Activated CD4-positive, alpha-beta T cell treated with anti-CD3 and anti-CD28 coated beads, Interleukin-2, amount 50 U/mL, for 24 hours (primary cell): ENCODE data around the gene KLHL29.
"Not testable (repeated sequence)": the region's sequence is repeated elsewhere in the genome, so short reads cannot be mapped to it uniquely, and the experiment has no call there.

Experiments
- DNase-seq, 2 donors: peaks; one replicate each; pipeline ENCODE4 v3.0.0-alpha.2; 2020; ENCODE audit warnings: low read depth in 1 of 2, low spot score in 1 of 2

The KLHL29 gene

DNA sequence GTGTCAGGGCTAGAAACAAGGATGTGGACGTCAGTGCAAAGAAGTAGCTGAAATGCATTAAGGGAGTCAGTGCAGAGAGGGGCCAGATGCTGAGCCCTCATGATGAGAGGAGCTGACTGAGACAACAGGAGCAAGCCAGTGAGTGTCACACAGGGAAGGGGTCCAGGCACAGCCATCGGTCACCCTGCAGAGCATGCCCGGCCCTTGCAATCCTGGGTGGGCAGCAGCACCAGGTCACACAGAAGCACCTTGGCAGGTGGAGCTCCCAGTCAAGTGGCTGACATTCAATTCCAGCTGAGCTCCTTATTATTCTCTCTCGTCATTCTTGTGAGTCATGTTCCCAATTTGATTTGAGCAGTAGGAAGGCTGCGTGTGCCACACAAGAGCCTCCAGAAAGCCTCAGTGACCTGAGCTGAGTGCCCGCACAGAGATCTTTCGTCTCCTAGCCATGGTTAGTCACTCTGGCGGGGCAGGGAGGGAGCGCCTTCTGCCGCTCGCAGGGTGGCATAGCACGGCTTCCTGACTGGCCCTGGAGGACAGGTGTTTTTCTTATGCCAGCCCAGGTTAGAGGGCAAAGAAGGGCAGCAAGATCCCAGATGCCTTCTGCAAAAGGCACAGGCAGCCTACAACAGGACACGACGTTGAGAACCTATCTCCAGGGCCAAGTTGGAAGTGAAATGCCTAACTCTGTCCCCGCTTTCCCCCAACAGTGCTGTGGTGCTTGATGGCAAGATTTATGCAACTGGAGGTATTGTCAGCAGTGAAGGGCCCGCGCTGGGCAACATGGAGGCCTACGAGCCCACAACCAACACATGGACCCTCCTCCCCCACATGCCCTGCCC is 321.0 kb downstream of the KLHL29 start:
- DNase-seq, result no peak

DNA sequence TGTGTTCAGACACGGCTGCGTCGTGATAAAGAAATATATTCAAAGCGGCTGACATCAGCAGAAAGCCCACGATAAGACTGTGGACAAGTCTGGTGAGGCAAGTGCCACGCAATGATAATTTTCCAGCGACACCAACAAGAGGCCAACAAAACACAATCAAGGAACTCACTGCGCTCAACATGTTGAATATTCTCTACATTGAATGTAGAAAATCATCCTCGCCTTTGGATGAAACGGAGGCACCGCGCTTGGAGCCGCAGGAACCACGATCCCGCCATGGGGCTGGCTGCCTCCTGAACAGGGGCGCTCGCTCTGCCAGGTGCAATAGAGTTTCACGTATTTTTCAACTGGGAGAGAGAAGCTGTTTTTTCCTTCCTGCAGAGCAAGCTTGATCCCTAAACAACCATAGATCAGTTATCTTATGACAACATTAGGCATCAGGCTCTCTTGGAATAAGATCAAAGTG is 321.7 kb downstream of the KLHL29 start:
- DNase-seq, result no peak

DNA sequence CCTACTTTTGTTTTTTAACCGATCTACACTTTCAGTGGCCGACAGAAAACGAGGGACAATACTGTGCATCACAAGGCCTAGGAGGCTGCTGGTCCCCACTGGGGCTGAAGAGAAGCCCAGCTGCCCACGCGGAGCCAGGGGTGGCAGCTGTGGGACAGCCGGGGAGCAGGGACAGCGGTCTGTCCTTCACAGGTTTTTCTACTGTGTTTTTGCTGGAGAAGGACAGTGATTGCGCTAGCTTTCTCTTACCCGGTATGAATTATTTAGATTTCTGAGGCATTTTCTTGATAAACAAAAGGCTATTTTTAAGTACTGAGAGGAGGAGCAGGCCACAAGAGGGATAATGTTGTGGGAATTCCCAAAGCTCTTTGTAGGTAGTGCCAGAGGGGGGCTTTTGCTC is 322.1 kb downstream of the KLHL29 start:
- DNase-seq, result no peak

DNA sequence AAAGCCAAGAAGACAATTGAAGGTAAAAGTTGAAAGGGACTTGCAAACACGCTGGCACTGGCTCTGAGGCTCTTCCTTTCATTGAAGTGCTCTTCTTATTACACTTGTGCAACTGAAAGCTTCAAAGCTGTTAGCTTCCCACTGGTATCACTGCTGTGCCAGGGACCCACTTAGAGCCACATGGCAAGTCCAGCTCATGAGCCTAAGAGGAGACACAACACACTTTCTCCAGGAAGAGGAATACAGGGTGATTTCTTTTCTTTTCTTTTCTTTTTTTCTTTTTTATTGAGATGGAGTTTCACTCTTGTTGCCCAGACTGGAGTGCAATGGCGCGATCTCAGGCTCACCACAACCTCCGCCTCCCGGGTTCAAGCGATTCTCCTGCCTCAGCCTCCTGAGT is 323.8 kb downstream of the KLHL29 start:
- DNase-seq, result no peak

DNA sequence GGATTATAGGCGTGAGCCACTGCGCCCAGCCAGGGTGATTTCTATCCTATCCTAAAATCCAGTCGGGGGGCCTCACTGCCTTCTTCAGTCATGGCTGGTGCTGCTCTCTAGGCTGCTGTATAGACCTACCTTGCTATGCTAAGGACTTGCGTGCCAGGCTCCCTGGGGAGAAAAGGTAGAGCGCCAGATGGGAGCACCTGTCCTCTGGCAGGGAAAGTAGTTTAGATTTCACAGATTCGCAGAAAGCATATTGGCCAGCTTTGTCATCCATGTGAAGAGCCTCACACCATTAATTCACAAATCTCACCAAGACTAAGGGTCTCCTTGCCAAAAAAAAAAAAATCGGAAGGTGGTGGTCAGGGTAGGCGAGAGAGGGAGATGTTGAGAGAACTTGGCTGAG is 324.3 kb downstream of the KLHL29 start:
- no peak for DNase-seq

DNA sequence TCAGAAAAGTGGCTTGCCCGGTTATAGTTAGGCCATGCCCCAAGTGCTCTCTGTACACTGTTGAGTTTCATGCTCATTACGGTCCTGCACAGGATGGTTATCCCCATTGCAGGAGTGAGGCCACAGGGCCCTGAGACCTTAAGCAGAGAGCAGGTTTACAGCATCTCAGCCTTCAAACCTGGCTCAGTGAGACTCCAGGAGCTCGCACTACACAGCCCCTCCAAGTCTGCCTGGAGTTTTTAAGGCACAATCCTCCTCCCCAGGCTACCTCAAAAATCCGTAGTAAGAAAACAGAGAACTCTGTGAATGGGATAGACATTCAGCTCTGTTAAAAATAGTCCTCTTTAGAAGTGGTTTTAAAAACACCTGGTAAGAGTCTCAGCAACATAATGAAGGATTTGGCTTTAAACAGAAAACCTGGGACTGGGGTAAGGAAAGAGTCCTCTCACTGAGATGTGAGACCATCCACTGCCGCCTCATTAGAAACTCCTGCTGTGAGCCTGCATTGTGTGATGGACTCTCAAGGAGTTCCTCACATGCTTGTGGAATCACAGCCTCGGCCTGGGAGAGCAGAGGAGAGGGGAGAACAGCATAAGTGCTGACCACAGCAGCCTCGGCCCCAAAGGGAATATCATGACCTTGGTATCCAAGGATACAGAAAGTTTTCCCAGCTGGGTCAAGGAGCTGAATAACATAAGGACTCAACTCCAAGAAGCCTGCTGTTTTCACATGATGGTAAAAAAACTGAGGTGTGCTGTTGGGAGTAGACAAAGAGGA is 327.2 kb downstream of the KLHL29 start:
- DNase-seq, result no peak

DNA sequence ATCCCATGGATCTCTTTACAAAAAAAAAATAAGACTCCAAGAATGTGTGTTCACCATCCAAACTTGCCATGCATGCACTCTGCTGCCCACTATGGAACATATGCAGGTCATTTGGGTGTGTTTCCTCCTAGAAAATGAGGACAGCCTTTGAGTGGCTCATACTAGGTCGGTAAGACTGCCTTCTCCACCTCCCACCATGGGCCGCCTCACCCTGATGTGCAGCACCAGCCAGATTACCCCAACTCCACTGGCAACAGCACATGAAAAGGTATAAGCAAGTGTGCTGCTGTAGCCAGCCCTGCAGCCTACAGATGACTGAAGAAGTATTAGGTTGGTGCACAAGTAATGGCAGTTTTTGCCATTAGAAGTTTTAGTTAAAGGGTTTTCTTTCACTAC is 327.8 kb downstream of the KLHL29 start:
- DNase-seq, result no peak

DNA sequence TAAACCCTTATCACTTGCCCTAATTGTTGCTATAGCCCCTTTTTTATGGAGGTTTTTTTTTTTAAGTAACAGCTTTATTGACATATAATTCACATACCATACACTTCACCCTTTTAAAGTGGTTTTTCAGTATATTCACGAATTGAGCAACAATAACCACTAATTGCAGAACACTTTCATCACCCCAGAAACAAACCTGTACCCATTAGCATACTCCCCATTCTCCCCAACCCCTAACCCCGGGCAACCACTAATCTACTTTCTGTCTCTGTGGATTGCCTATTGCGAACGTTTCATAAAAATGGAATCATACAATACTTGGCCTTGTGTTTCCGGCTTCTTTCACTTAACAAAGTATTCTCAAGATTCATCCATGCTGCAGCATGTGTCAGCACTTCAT is 328.4 kb downstream of the KLHL29 start:
- DNase-seq, result no peak

DNA sequence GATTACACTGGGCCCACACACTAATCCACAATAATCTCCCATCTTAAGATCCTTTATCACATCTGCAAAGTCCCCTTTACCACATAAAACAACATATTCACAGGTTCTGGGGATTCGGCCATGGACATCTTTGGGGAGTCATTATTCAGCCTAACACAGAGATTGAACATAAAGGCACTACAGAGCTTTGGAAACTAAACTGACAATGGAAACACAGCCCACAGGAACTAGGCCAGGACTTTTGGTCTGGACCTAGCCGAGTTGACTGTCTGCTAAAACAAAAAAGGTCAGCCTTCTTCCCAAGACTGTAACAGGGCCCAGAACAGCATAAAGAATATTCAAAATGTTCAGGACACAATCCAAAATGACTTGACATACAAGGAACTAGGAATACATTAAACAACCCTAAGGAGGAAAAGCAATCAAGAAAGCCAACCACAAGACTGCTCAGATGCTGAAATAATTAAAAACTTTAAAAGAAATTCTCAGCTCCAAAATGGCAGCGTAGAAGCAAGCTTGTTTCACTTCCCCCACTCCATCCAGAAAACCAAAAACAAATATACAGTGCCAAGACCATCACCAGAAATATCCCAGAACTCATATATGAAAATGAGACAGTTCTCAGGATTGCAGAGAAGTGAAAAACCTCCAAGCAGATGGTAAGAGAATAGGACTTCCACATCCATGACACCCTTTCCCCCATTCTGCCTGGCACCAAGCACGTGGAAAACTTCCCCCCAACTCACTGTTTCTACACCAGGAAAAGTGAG is 334.1 kb downstream of the KLHL29 start:
- no peak for DNase-seq

DNA sequence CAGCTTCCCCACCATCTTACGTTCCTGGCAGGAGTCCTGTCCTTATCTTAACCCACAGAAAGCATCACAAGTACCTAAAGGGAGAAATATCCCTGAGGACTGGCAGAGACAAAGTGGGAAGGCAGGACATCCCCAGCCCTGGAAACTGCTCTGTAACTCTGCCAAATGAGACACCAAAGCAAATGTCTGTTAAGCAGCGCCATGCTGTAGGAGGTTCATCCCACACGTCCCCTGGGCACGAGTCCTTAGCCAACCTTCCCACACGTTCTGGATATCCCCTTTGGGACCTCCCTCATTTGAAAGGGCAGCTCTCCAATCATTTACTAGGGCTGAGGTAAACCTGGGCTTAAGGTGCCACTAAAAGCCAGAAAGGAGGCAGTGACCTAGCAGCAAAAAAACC is 334.7 kb downstream of the KLHL29 start:
- no peak for DNase-seq

DNA sequence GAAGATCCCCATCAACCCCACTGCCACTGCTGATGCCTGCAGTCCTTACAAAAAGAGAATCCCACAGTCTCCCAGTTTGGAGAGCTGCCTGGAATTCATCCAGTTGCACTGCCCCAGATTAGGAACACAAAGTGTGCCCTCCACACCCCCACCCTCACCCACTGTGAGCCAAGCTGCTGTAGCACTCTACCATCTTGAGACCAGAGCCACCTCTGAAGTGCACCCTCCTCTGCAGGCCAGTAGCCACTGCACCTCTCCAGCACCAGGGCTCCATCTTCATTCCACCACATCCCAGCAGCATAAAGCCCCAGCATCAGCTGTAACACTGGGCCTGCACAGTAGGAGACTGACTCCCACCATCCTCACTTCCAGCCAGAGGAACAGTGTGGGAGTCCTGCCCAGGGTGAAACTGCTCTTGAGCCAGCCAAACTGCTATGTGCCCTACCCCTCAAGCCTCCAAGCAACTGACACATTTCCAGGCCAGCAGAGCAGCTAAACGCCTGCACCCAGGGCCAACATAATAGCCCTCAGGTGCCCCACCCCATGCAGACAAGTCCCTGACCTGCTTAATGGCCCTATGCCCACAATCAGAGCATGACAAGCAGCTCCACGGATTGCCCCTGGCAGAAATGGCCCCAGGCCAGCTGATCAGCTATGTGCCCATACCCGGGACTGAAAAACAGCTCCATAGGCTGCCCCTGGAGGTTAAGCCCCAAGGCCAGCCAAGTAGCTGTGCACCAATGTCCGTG is 335.9 kb downstream of the KLHL29 start:
- no peak for DNase-seq

DNA sequence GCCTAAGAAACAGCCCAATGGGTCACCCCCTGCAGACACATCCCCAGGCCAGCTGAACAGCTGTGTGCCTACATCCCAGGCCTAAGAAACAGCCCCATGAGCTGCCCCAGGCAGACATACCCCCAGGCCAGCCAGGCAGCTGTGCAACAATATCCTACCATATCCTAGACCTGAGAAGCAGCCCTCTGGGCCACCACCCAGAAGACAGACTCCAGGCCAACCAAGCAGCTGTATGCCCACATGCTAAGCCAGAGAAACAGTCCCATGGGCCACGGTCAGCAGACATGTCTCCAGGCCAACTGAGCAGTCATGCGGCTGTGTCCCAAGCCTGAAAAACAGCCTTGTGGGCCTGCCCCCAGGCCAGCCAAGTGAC is 336.5 kb downstream of the KLHL29 start:
- DNase-seq, result no peak

DNA sequence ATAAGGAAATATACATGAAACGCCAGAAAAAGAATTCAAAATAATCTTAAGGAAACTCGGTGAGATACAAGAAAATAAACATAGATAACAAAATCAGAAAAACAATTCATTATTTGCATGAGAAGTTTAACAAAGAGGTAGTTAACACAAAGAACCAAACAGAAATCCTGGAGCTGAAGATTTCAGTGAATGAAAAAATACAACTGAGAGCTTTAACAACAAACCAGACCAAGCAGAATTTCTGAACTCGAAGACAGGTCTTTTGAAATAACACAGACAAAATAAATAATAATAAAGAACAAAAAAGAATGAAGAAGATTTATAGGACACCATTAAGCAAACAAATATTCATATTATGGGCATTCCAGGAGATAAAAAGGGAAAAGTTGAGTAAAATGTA is 337.3 kb downstream of the KLHL29 start:
- DNase-seq, result no peak

DNA sequence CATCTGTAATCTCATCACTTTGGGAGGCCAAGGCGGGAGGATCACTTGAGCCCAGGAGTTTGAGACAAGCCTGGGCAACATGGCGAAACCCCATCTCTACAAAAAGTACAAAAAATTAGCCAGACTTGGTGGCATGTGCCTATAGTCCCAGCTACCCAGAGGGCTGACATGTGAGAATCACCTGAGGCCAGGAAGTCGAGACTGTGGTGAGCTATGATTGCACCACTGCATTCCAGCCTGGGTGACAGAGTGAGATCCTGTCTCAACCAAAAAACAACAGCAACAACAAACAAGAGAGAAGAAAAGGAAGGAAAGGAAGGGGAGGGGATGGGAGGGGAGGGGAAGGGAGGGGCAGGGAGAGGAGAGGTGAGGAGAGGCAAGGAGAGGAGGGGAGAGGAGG is 338.1 kb downstream of the KLHL29 start:
- not testable (repeated sequence) for DNase-seq

DNA sequence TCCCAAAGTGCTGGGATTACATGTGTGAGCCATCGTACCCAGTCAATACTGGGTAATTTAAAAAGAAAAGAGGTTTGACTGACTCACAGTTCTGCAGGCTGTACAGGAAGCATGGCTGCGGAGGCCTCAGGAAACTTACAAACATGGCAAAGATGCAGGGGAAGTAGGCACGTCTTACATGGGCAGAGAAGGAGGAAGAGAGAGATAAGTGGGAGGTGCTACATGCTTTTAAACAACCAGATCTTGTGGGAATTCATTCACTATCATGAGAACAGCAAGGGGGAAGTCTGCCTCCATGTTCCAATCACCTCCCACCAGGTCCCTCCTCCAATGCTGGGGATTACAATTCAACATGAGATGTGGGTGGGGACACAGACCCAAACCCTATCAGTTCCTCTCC is 349.4 kb downstream of the KLHL29 start:
- DNase-seq, result no peak

DNA sequence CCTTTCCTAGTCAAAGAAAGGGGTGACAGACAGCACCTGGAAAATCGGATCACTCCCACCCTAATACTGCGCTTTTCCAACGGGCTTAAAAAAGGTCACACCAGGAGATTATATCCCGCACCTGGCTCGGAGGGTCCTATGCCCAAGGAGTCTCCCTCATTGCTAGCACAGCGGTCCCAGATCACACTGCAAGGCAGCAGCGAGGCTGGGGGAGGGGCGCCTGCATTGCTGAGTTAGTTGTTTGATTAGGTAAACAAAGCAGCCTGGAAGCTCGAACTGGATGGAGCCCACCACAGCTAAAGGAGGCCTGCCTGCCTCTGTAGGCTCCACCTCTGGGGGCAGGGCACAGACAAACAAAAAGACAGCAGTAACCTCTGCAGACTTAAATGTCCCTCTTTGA is 351.8 kb downstream of the KLHL29 start:
- DNase-seq, result not testable (repeated sequence)

DNA sequence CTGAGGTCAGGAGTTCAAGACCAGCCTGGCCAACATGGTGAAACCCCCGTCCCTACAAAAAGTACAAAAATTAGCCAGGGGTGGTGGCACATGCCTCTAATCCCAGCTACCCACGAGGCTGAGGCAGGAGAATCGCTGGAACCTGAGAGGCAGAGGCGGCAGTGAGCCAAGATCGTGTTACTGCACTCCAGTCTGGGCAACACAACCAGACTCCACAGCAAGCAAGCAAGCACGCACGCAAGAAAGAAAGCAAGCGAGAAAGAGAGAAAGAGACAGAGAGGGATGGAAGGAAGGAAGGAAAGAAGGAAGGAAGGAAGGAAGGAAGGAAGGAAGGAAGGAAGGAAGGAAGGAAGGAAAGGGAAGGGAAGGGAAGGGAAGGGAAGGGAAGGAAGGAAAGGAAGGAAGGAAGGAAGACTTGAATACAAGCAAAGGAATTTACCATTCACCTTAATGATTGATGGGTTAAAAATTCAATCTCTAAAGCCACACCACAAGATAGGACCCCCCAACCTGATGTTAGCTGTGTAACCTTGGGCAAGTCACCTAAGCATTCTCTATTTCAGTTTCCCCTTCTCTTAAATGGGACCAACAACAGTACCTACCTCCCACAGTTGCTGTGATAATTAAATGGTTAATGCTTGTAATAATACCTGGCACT is 360.2 kb downstream of the KLHL29 start:
- DNase-seq, result no peak

DNA sequence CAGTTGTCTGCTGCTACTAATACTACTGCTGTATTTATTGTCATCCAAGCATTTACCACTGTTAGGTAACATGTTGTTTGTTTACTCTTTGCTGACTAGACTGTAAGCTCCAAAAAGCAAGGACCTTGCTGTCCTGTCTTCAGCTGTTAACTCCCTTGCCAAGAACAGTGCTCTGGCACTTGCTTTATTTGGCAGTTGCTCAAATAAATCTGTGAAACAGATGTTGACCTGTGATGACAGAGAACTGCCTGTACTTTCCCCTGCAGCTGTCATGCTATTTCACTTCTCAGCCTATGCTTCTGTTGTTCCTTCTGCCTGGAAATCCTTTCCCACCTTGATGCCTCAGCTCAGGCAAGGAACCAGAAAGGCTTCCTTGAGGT is 360.7 kb downstream of the KLHL29 start:
- no peak for DNase-seq

DNA sequence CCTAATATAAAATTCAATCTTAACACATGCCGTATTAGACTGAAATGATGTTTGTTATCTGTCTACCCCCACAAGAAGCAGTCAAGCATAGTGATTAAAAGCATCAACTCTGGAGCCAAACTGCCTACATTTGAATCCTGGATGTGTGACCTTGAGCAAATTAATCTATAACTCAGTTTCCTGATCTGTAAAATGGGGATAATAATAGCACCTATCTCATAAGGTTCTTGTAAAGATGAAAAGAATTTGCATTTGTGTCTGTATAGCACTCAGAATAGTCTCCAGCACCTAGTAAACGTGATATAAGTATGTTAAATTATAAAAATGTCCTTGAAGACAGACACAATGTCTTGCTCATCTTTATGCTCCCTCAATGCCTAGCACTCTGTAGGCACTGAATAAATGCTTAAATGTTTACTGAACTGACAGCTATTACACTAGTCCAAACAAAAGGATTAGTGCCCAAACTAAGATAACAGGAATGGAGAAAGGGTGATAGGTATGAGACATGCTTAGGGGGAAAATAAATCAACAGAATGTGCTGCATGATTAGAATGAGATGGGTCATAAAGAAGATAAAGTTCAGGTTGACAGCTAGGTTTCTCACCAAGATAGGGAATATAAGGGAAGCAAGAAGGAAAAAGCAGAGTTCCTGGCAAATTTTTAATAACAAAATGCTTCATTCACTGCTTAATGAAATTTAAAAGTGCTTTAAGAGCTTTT is 361.3 kb downstream of the KLHL29 start:
- no peak for DNase-seq

DNA sequence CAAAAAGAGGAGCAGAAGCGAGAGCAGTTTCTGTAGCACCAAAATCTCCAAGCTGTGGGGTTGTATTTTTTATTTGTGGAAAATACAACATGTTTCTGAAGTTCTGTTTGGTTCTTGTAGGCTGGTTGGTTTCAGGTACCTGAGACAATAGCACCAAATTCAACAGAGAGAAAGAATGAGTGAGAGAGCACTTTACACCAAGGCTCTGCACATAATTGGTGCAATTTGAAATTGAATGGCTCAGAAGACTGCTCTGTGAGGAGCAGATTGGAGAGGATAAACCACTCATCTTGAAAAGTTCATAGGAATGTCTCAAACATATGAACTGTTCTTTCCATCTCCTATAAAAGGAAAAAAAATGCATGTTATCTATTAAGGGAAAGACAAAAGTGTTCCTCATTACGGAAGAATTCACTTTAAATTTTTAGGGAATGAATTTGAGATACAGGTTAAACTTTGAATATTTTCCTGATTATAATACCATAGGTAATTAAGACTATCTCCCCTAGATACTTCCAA is 366.8 kb downstream of the KLHL29 start:
- no peak for DNase-seq
